ENCODE results near the gene MARF1. TPM values are rescaled to one million over a fixed set of nuclear protein-coding genes. Genes with fewer than 3 reads are reported as not detected.

Gene MARF1
- total RNA-seq, 1 donor from 2014 or later: 50.8 TPM

- Mint-ChIP-seq H3K4me3 (ENCODE audit: unreplicated experiment) (no peak overlapping the region), H3K36me3 (ENCODE audit: low read depth) (peaks cover 28% of the 10 kb centered on the region), H3K4me1 (ENCODE audit: low read depth) (peaks cover 14% of the 10 kb centered on the region), H3K27me3 (ENCODE audit: low read depth) (no peaks in the 10 kb centered on the region), H3K9me3 (ENCODE audit: low read depth) (no peaks in the 10 kb centered on the region), H3K27ac (ENCODE audit: unreplicated experiment) (no peak overlapping the region)
- no peak for DNase-seq (ENCODE audit: low spot score)
- no peak for TF ChIP-seq CTCF (IDR thresholded peaks at IDR 0.05)
Observed at GRCh38 chr16:15592324-15592723, 50.6 kb downstream of the MARF1 start.

- TF ChIP-seq CTCF (IDR thresholded peaks at IDR 0.05): no peak
- no peak overlapping the region for H3K27ac Mint-ChIP-seq (ENCODE audit: unreplicated experiment)
- H3K4me3 Mint-ChIP-seq (ENCODE audit: unreplicated experiment): no peak overlapping the region
- H3K9me3 Mint-ChIP-seq (ENCODE audit: low read depth): peaks cover 16% of the 10 kb centered on the region
- peaks cover 48% of the 10 kb centered on the region for H3K36me3 Mint-ChIP-seq (ENCODE audit: low read depth)
- H3K27me3 Mint-ChIP-seq (ENCODE audit: low read depth): no peaks in the 10 kb centered on the region
- DNase-seq (ENCODE audit: low spot score): no peak
- H3K4me1 Mint-ChIP-seq (ENCODE audit: low read depth): peaks cover 14% of the 10 kb centered on the region
Observed at GRCh38 chr16:15587152-15587825, 55.7 kb downstream of the MARF1 start.

GRCh38 chr16:15586716-15587115, 56.2 kb downstream of the MARF1 start:
- TF ChIP-seq CTCF (IDR thresholded peaks at IDR 0.05): no peak
- no peak for DNase-seq (ENCODE audit: low spot score)
- no peaks in the 10 kb centered on the region for H3K27me3 Mint-ChIP-seq (ENCODE audit: low read depth)
- no peak overlapping the region for H3K4me3 Mint-ChIP-seq (ENCODE audit: unreplicated experiment)
- peaks cover 16% of the 10 kb centered on the region for H3K9me3 Mint-ChIP-seq (ENCODE audit: low read depth)
- no peak overlapping the region for H3K27ac Mint-ChIP-seq (ENCODE audit: unreplicated experiment)
- H3K4me1 Mint-ChIP-seq (ENCODE audit: low read depth): peaks cover 14% of the 10 kb centered on the region
- H3K36me3 Mint-ChIP-seq (ENCODE audit: low read depth): peaks cover 50% of the 10 kb centered on the region

GRCh38 chr16:15585956-15586355, 57.0 kb downstream of the MARF1 start:
- peaks cover 53% of the 10 kb centered on the region for H3K36me3 Mint-ChIP-seq (ENCODE audit: low read depth)
- DNase-seq (ENCODE audit: low spot score): no peak
- H3K9me3 Mint-ChIP-seq (ENCODE audit: low read depth): peaks cover 16% of the 10 kb centered on the region
- TF ChIP-seq CTCF (IDR thresholded peaks at IDR 0.05): no peak
- no peak overlapping the region for H3K27ac Mint-ChIP-seq (ENCODE audit: unreplicated experiment)
- H3K4me1 Mint-ChIP-seq (ENCODE audit: low read depth): peaks cover 7% of the 10 kb centered on the region
- H3K4me3 Mint-ChIP-seq (ENCODE audit: unreplicated experiment): no peak overlapping the region
- no peaks in the 10 kb centered on the region for H3K27me3 Mint-ChIP-seq (ENCODE audit: low read depth)

GRCh38 chr16:15583526-15583925, 59.4 kb downstream of the MARF1 start:
- Mint-ChIP-seq H3K27me3 (ENCODE audit: low read depth) (no peaks in the 10 kb centered on the region), H3K4me3 (ENCODE audit: unreplicated experiment) (no peak overlapping the region), H3K9me3 (ENCODE audit: low read depth) (peaks cover 16% of the 10 kb centered on the region), H3K27ac (ENCODE audit: unreplicated experiment) (no peak overlapping the region), H3K36me3 (ENCODE audit: low read depth) (peaks cover 51% of the 10 kb centered on the region), H3K4me1 (ENCODE audit: low read depth) (no peaks in the 10 kb centered on the region)
- DNase-seq (ENCODE audit: low spot score): no peak
- no peak for TF ChIP-seq CTCF (IDR thresholded peaks at IDR 0.05)
